Thymus (tissue), 11 donors: Measurements from ENCODE around the gene HSH2D. TPM values are rescaled to one million over a fixed set of nuclear protein-coding genes. Genes with fewer than 3 reads are reported as not detected.

Experiments
- DNase-seq, 9 donors: peaks; one replicate each; pipeline ENCODE4 v3.0.0-alpha.2; 2013; ENCODE audit warnings: low spot score in 9 of 9, low read depth in 6 of 9, missing footprints in 1 of 9
- H3K27ac ChIP-seq, 2 donors: one replicate each; pipeline ENCODE4 v1.5.1; 2013; ENCODE audit warnings: control low read depth in 1 of 2, low read depth in 1 of 2, low read length in 1 of 2, mild to moderate bottlenecking in 1 of 2, moderate library complexity in 1 of 2
- H3K27me3 ChIP-seq, 2 donors: one replicate each; pipeline ENCODE4 v1.5.1; 2013; ENCODE audit warnings: low read length in 1 of 2; ENCODE audit not compliant: control insufficient read depth in 2 of 2, insufficient read depth in 1 of 2
- H3K36me3 ChIP-seq, 2 donors: one replicate each; pipeline ENCODE4 v1.5.1; 2013; ENCODE audit warnings: low read length in 1 of 2, mild to moderate bottlenecking in 1 of 2, moderate library complexity in 1 of 2; ENCODE audit not compliant: control insufficient read depth in 2 of 2, insufficient read depth in 2 of 2
- H3K4me1 ChIP-seq, 2 donors: one replicate each; pipeline ENCODE4 v1.5.1; 2013; ENCODE audit warnings: low read length in 2 of 2; ENCODE audit not compliant: control insufficient read depth in 2 of 2, insufficient read depth in 2 of 2
- H3K4me3 ChIP-seq, 2 donors: one replicate each; pipeline ENCODE4 v1.5.1; 2013; ENCODE audit warnings: low read length in 2 of 2, control low read depth in 1 of 2, mild to moderate bottlenecking in 1 of 2
- H3K9me3 ChIP-seq, 2 donors: one replicate each; pipeline ENCODE4 v1.5.1; 2013; ENCODE audit warnings: low read length in 1 of 2, mild to moderate bottlenecking in 1 of 2; ENCODE audit not compliant: control insufficient read depth in 2 of 2, insufficient read depth in 1 of 2
- WGBS: extraction: QIAGEN DNeasy Blood & Tissue Kit; methylation state at CpG from one replicate; pipeline ENCODE4 v1.1.7; 2013; 5-methylcytosine and 5-hydroxymethylcytosine counted together
- polyA plus RNA-seq: library from polyadenylated mRNA; stranded (reverse); fragments of 200-250 nt; gene quantifications from one replicate; pipeline ENCODE4 v1.2.3, GENCODE V29; 2013
- total RNA-seq: library from RNA; stranded (reverse); fragments of 120-200 nt; gene quantifications from one replicate; pipeline ENCODE4 v1.2.4, GENCODE V29; 2013
- donor health status: healthy.

HSH2D gene
- total and polyA plus RNA-seq, 2 donors: 17.1 to 40.4 TPM

- DNase-seq: no peak
- Histone ChIP-seq H3K27ac (no peak overlapping the region), H3K9me3 (no peaks in the 10 kb centered on the region), H3K27me3 (no peaks in the 10 kb centered on the region), H3K4me1 (no peaks in the 10 kb centered on the region), H3K36me3 (peaks cover 5% of the 10 kb centered on the region in 2 donors), H3K4me3 (no peak overlapping the region)
- 98% methylated on average over 5 of the region's 5 CpGs for WGBS
These were observed 16.2 kb downstream of the HSH2D start for GRCh38 chr19:16159655-16160054.

GRCh38 chr19:16160445-16160942 is 17.0 kb downstream of the HSH2D start:
- Histone ChIP-seq H3K27ac (no peak overlapping the region), H3K27me3 (no peaks in the 10 kb centered on the region), H3K36me3 (peaks cover 3% of the 10 kb centered on the region in 2 donors), H3K4me1 (no peaks in the 10 kb centered on the region), H3K9me3 (no peaks in the 10 kb centered on the region), H3K4me3 (no peak overlapping the region)
- 93% methylated on average over 6 of the region's 6 CpGs for WGBS
- no peak for DNase-seq

- Histone ChIP-seq H3K9me3 (no peaks in the 10 kb centered on the region), H3K36me3 (peaks cover 3% of the 10 kb centered on the region in 2 donors), H3K4me1 (no peaks in the 10 kb centered on the region), H3K27ac (no peak overlapping the region), H3K27me3 (no peaks in the 10 kb centered on the region), H3K4me3 (no peak overlapping the region)
- 90% methylated on average over 14 of the region's 14 CpGs for WGBS
- no peak for DNase-seq
These were observed 17.6 kb downstream of the HSH2D start for GRCh38 chr19:16160943-16161560.

- WGBS: 93% methylated on average over 3 of the region's 3 CpGs
- H3K4me3 ChIP-seq: no peak overlapping the region
- no peaks in the 10 kb centered on the region for H3K4me1 ChIP-seq
- no peak for DNase-seq
- no peaks in the 10 kb centered on the region for H3K9me3 ChIP-seq
- H3K36me3 ChIP-seq: peaks cover 0 to 3% of the 10 kb centered on the region in 2 donors
- no peak overlapping the region for H3K27ac ChIP-seq
- no peaks in the 10 kb centered on the region for H3K27me3 ChIP-seq
These were observed 18.4 kb downstream of the HSH2D start for GRCh38 chr19:16161840-16162239.

- no peak for DNase-seq
- no peak overlapping the region for H3K4me3 ChIP-seq
- H3K27ac ChIP-seq: no peak overlapping the region
- peaks cover 0 to 3% of the 10 kb centered on the region in 2 donors for H3K4me1 ChIP-seq
- WGBS: 96% methylated on average over 13 of the region's 13 CpGs
- no peaks in the 10 kb centered on the region for H3K36me3 ChIP-seq
- H3K27me3 ChIP-seq: no peaks in the 10 kb centered on the region
- peaks cover 0 to 4% of the 10 kb centered on the region in 2 donors for H3K9me3 ChIP-seq
These were observed 20.9 kb downstream of the HSH2D start for GRCh38 chr19:16164222-16164890.

- no peak overlapping the region for H3K4me3 ChIP-seq
- no peak for DNase-seq
- H3K27ac ChIP-seq: no peak overlapping the region
- H3K9me3 ChIP-seq: peaks cover 0 to 4% of the 10 kb centered on the region in 2 donors
- 98% methylated on average over 1 of the region's 1 CpG for WGBS
- H3K36me3 ChIP-seq: no peaks in the 10 kb centered on the region
- peaks cover 0 to 3% of the 10 kb centered on the region in 2 donors for H3K4me1 ChIP-seq
- no peaks in the 10 kb centered on the region for H3K27me3 ChIP-seq
These were observed 22.9 kb downstream of the HSH2D start for GRCh38 chr19:16166417-16166816.

GRCh38 chr19:16167055-16167454 is 23.6 kb downstream of the HSH2D start:
- H3K4me1 ChIP-seq: peaks cover 0 to 3% of the 10 kb centered on the region in 2 donors
- H3K9me3 ChIP-seq: peaks cover 0 to 4% of the 10 kb centered on the region in 2 donors
- no peak for DNase-seq
- H3K27me3 ChIP-seq: no peaks in the 10 kb centered on the region
- H3K36me3 ChIP-seq: no peaks in the 10 kb centered on the region
- H3K4me3 ChIP-seq: no peak overlapping the region
- 96% methylated on average over 5 of the region's 5 CpGs for WGBS
- H3K27ac ChIP-seq: no peak overlapping the region

GRCh38 chr19:16168465-16169081 is 25.1 kb downstream of the HSH2D start:
- H3K4me1 ChIP-seq: peaks cover 0 to 3% of the 10 kb centered on the region in 2 donors
- H3K27ac ChIP-seq: no peak overlapping the region
- DNase-seq: peak in 1 of 9 donors; percentile 21
- WGBS: 25% methylated on average over 2 of the region's 2 CpGs
- H3K4me3 ChIP-seq: no peak overlapping the region
- peaks cover 0 to 4% of the 10 kb centered on the region in 2 donors for H3K9me3 ChIP-seq
- H3K36me3 ChIP-seq: no peaks in the 10 kb centered on the region
- H3K27me3 ChIP-seq: no peaks in the 10 kb centered on the region

GRCh38 chr19:16170134-16170533 is 26.6 kb downstream of the HSH2D start:
- Histone ChIP-seq H3K4me3 (no peak overlapping the region), H3K27me3 (no peaks in the 10 kb centered on the region), H3K4me1 (peaks cover 0 to 3% of the 10 kb centered on the region in 2 donors), H3K36me3 (no peaks in the 10 kb centered on the region), H3K27ac (no peak overlapping the region), H3K9me3 (peaks cover 0 to 7% of the 10 kb centered on the region in 2 donors)
- 97% methylated on average over 1 of the region's 1 CpG for WGBS
- no peak for DNase-seq
